Thyroid gland (tissue), 4 donors: Measurements from ENCODE around the gene APP.

Experiments
- CTCF ChIP-seq, 6 experiments: fragments of 200-600 bp in 3 of 6; fragments of 450-650 bp in 3 of 6; sonication (generic) in 3 of 6; IDR thresholded peaks; one replicate each; pipeline ENCODE4 v1.5.1; 2016 to 2019; ENCODE audit warnings: antibody characterized with exemption in 6 of 6, mild to moderate bottlenecking in 2 of 6, inconsistent platforms in 1 of 6, moderate library complexity in 1 of 6
- POLR2A ChIP-seq, 2 donors: fragments of 450-650 bp; IDR thresholded peaks; one replicate each; pipeline ENCODE4 v1.6.1; 2017; ENCODE audit warnings: antibody characterized with exemption in 2 of 2, mild to moderate bottlenecking in 2 of 2, moderate library complexity in 1 of 2

DNA sequence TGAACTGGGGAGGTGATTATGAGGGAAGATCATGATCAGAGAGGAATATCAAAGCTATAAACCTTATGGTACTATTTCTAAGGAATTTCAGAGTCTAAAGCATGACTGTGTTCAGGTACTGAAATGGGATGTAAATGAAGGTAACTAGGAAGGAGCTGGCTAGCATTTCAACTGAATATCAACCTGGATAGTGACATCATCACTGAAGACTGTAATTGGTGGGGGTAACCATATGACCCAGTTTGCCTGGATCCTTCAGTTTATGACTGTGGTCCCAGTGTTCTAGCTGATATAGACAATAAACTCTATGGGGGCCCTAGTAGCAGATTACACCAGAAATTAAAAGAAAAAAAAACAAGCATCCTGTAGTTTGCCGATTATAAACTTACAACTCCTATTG, 120.8 kb downstream of the APP start:
- no peak for TF ChIP-seq POLR2A (IDR thresholded peaks at IDR 0.05)
- TF ChIP-seq CTCF (IDR thresholded peaks at IDR 0.05): no peak
